ENCODE results near the gene GFM1.

GRCh38 chr3:158649791-158650190 is 5.5 kb downstream of the GFM1 start:
- TF ChIP-seq CTCF (IDR thresholded peaks at IDR 0.05) (no peak), POLR2A (IDR thresholded peaks at IDR 0.05; ENCODE audit: low read depth) (no peak)
